ENCODE results near the gene CNOT1. TPM values are rescaled to one million over a fixed set of nuclear protein-coding genes. Genes with fewer than 3 reads are reported as not detected.

The CNOT1 gene
- 106 to 158 TPM (median 113 TPM) in 5 replicates for total RNA-seq (2022; extraction: Qiagen RNA extraction)

DNA sequence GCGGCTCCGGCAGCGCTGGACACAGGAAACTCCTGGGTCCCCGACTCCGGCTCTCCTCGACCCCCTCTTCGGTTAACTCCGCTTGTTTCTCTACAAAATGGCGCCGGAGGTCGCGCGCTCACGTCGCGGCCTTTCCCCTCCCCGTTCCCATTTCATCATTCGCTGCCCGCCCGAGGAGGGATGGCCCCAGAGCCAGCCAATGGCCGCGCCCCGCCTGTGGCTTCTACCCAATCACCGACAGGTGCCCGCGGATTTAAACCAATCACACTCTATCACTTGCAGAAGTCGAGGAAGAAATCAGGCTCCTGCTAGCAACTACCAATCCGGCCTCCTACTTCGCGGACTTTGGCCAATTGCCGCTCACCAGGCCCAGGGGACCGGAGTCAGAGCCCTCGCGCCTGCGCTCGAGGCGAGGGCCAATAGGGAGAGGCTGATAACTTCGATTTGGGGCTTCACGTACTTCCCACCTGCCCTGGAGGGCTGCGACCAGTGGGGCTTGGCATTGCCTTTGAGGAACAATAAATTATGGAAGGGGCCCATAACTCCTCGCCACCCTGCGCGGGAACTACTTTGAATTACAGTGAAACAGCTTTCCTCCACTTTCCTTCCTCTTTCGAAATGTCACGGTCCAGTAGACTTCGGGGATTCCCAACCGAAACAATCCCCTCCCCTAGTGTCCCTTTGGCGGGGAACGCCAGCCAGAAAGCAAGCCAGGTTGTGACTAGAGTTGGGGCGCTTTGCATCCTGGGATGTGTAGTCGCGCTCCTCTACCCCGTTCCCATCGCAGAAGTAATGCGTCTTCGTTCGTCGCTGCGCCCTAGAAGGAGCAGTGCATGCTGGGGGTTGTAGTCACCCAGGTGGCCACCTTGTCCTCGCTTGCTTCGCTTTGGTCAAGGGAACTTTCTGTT lies at the start of gene CNOT1:
Gene CNOT1 (minus strand): TSS at position 94 of the 908 bp plus-strand sequence. CDS start 30,489 bp downstream, outside the sequence.

DNA sequence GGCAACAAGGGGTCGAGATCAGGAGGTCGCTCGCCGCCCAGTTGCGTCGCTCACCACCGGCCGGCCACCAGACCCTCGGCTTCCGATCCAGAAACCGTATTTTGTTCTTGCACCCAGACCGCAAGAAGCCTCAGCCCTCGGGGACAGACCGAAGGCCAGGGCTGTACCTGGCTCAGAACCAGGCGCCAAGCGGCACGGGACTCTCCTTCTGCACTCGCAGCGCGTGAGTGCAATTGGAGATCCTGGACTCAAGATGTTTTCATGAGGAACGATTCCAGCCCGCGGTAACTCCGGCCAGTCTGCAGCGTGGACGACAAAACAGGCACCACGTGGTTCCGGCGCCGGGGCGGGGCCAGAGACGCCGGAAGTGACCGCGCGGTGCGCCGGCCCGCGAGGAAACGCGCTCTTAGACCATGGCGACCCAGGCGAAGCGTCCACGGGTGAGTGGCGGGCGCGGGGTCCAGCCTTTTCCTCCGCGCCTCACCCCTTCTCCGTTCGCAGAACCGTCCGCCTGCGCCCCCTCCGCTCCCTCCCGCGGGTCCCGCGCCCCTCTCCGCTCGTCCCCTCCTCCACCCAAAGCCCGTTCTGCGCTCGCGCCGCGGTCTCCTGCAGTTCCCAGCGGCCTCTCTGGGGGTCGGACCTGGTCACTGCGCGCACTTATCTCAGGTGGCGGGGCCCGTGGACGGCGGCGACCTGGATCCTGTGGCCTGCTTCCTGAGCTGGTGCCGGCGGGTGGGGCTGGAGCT lies 114.3 kb downstream of the CNOT1 start, which contains the start of gene SETD6:
Gene SETD6 (plus strand): TSS at position 393 of the 746 bp plus-strand sequence. CDS start 21 bp downstream, at position 414.

GRCh38 chr16:58499615-58500351 lies 129.8 kb downstream of the CNOT1 start, which contains the start of gene NDRG4:
TSS of gene NDRG4 (plus strand) at chr16:58500143. CDS start at chr16:58500249, 106 bp downstream.

Other genes with a start within 250 kb of the CNOT1 start
- gene GINS3, start 237.4 kb downstream of the CNOT1 start, total RNA-seq (2022; extraction: Qiagen RNA extraction) = 20.1 to 24.3 TPM (median 21.4 TPM) in 5 replicates
- 22.8 to 33.4 TPM (median 26.2 TPM) in 5 replicates for gene NDRG4, start 129.7 kb downstream of the CNOT1 start, total RNA-seq (2022; extraction: Qiagen RNA extraction)
- 12.8 to 14.8 TPM (median 13.3 TPM) in 5 replicates for gene SETD6, start 114.3 kb downstream of the CNOT1 start, total RNA-seq (2022; extraction: Qiagen RNA extraction)
- gene SLC38A7, start 54.9 kb upstream of the CNOT1 start, total RNA-seq (2022; extraction: Qiagen RNA extraction) = 17.5 to 22.7 TPM (median 17.7 TPM) in 5 replicates
- 170 to 189 TPM (median 174 TPM) in 5 replicates for gene GOT2, start 104.5 kb upstream of the CNOT1 start, total RNA-seq (2022; extraction: Qiagen RNA extraction)

Data from A549 treated with Hydrocortisone at 1 μM for 4 hours (cell line).